Measurements from ENCODE around the gene INTS11.

The INTS11 gene

DNA sequence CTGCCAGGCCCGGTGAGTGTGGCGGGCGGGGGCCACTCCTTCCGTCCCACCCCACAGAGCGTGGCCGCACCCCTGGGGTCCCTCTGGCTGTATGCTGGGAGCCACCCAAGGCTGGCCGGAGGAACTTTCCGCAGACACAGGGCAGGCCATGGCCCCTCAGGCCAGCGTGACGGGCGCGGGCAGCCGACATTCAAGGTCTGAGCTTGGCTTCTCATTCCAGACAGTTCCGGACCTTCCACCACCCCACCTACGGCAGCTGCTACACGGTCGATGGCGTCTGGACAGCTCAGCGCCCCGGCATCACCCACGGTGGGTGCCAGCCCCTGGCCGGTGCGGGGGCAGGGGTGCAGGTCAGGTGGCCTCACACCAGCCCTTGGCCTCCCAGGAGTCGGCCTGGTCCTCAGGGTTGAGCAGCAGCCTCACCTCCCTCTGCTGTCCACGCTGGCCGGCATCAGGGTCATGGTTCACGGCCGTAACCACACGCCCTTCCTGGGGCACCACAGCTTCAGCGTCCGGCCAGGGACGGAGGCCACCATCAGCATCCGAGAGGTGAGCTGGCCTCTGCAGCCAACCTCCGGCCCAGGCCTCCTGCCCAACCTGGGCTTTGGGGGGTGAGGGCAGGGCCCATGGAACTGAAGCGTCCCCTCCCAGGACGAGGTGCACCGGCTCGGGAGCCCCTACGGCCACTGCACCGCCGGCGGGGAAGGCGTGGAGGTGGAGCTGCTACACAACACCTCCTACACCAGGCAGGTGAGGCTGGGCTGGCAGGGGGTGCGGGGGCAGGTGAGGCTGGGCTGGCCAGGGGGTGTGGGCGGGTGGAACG lies 37.0 kb downstream of the INTS11 start:
- FAIRE-seq: no peak
- TF ChIP-seq, protein P1, sequence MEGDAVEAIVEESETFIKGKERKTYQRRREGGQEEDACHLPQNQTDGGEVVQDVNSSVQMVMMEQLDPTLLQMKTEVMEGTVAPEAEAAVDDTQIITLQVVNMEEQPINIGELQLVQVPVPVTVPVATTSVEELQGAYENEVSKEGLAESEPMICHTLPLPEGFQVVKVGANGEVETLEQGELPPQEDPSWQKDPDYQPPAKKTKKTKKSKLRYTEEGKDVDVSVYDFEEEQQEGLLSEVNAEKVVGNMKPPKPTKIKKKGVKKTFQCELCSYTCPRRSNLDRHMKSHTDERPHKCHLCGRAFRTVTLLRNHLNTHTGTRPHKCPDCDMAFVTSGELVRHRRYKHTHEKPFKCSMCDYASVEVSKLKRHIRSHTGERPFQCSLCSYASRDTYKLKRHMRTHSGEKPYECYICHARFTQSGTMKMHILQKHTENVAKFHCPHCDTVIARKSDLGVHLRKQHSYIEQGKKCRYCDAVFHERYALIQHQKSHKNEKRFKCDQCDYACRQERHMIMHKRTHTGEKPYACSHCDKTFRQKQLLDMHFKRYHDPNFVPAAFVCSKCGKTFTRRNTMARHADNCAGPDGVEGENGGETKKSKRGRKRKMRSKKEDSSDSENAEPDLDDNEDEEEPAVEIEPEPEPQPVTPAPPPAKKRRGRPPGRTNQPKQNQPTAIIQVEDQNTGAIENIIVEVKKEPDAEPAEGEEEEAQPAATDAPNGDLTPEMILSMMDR (IDR thresholded peaks at IDR 0.05; ENCODE audit: insufficient read depth, missing control alignments): no peak
- no peak for DNase-seq (ENCODE audit: insufficient read length, low spot score)

DNA sequence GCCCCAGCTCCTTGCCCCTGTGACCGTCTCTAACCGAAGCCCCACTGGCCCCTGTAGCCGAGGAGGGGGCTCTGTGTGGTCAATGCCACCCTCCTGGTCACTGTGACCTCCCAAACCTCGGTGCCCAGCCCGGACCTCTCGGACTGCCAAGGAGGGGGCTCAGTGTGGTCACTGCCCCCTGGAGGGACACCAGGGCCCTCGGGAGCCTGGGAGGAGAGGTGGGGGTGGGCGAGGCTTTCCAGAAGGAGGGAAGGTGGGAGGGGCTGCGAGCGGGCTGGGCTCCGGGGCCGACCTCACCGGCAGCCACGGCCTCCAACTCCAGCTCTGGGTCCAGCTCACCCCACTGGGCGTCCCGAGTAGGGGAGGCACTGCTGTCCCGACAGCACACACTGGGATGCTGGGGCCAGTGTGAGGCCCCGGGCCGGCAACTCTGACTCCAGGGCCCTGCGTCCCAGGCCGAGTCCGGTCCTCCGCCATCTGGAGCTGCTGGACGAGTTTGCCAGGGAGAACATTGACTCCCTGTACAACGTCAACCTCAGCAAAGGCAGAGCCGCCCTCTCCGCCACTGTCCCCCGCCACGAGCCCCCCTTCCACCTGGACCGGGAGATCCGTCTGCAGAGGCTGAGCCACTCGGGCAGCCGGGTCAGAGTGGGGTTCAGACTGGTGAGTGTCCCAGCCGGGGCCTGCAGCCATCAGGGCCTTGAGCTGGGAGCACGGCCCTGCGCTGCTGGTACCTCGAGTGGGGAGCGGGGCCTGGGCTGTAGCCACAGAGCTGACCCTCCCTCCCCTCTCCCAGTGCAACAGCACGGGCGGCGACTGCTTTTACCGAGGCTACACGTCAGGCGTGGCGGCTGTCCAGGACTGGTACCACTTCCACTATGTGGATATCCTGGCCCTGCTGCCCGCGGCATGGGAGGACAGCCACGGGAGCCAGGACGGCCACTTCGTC lies 37.9 kb downstream of the INTS11 start:
- DNase-seq (ENCODE audit: insufficient read length, low spot score) (no peak), FAIRE-seq (no peak)
- TF ChIP-seq, protein P1 (IDR thresholded peaks at IDR 0.05; ENCODE audit: insufficient read depth, missing control alignments): no peak

DNA sequence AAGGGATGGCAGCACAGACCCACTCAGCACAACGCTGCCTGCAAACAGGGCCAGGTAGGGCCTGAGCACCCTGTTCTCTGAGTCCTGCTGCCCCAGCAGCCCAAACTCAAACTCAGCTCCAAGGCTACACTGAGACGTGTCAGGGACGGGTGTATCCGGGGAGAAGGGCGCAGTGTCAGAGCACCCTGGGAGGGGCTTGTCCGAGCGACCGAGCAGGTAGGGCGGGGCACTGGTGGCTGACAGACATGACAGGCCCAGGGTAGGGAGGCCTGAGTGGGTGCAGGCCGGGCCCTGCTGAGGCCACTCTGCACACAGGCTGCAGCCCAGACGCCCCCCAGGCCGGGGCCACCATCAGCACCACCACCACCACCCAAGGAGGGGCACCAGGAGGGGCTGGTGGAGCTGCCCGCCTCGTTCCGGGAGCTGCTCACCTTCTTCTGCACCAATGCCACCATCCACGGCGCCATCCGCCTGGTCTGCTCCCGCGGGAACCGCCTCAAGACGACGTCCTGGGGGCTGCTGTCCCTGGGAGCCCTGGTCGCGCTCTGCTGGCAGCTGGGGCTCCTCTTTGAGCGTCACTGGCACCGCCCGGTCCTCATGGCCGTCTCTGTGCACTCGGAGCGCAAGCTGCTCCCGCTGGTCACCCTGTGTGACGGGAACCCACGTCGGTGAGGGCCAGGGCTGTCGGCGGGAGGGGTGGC lies 38.7 kb downstream of the INTS11 start:
- FAIRE-seq: no peak
- TF ChIP-seq, protein P1 (IDR thresholded peaks at IDR 0.05; ENCODE audit: insufficient read depth, missing control alignments): no peak
- DNase-seq (ENCODE audit: insufficient read length, low spot score): no peak

DNA sequence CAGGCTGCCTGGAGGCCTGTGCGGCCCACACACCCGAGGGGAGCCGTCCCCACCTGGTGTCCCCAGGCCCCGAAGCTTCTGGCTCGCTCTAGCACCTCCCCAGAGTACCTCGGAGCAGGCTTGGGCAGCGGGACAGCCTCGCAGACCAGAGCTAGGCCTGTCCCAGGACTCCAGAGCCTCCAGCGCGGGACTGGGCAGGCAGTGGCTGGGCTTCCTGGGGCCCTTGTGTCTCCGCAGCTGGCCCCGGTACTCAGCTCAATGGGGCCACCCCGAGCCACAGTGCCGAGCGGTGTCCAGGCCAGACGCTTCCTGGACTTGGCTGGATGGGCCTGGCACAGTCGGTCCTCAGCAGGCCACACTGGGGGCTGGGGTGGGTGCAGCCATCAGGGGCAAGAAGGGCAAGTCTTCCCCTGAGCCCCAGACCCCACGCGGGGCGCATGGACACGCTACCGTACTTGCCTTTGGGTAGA lies 39.3 kb downstream of the INTS11 start:
- TF ChIP-seq, protein P1 (IDR thresholded peaks at IDR 0.05; ENCODE audit: insufficient read depth, missing control alignments): no peak
- DNase-seq (ENCODE audit: insufficient read length, low spot score) (no peak), FAIRE-seq (no peak)

DNA sequence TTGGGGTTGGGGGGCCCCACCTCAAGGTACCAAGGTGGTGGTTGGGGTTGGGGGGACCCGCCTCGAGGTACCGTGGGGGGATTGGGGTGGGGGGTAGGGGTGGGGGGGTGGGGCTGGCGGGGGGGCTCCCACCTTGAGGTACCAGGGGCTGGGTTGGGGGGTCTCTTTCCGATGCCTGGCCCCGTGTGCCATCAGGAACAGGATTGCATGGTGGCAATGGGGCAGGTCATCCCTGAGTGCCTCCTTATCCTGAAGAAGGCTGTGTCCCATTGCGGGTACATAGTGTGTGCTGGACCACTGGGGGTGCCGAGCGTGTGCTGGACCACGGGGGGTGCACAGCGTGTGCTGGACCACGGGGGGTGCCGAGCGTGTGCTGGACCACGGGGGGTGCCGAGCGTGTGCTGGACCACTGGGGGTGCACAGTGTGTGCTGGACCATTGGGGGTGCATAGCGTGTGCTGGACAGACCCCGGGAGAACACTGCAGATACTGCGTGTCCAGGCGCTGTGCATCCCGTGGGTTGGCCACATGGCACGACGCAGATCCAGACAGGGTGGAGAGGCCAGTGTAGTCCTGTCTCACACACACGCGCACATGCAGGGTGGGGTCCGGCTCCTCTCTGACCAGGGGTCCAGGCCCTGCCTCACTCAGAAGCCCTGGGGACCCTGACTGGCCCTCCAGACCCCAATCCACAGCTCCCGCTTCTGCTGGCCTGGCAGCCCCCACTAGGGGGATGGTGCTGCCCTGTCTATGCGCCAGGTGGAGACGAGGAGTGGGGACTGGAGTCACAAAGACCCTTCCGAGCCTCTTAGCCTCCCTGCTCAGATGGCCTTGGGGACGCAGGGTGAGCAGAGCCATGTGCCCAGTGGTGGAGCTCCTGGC lies 40.0 kb downstream of the INTS11 start:
- DNase-seq (ENCODE audit: insufficient read length, low spot score): no peak
- TF ChIP-seq, protein P1 (IDR thresholded peaks at IDR 0.05; ENCODE audit: insufficient read depth, missing control alignments): no peak
- no peak for FAIRE-seq

DNA sequence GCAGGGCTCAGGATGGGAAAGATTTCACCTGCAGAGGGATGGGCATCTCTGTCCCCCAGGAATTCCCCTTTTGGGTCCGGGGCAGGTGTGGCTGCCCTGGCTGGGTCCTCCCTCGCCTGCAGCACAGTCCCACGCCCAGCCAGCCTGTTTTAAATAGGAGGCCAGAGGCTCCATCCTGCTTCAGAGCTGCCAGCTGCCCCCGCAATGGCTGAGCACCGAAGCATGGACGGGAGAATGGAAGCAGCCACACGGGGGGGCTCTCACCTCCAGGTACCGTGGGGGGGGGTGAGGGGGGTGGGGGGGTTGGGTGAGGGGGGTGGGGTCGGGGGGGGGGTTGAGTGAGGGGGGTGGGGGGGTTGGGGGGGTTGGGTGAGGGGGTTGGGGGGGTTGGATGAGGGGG lies 40.6 kb downstream of the INTS11 start:
- TF ChIP-seq, protein P1 (IDR thresholded peaks at IDR 0.05; ENCODE audit: insufficient read depth, missing control alignments): no peak
- FAIRE-seq (no peak), DNase-seq (ENCODE audit: insufficient read length, low spot score) (no peak)
